GM21423 (cell line): ENCODE data around the gene PI4K2A.

Experiments
- ATAC-seq: cut with Tn5 transposase; IDR thresholded peaks from one replicate; pipeline ENCODE4 v1.9.1; 2021; ENCODE audit warnings: mild to moderate bottlenecking, moderate library complexity; ENCODE audit not compliant: unreplicated experiment

PI4K2A gene

DNA sequence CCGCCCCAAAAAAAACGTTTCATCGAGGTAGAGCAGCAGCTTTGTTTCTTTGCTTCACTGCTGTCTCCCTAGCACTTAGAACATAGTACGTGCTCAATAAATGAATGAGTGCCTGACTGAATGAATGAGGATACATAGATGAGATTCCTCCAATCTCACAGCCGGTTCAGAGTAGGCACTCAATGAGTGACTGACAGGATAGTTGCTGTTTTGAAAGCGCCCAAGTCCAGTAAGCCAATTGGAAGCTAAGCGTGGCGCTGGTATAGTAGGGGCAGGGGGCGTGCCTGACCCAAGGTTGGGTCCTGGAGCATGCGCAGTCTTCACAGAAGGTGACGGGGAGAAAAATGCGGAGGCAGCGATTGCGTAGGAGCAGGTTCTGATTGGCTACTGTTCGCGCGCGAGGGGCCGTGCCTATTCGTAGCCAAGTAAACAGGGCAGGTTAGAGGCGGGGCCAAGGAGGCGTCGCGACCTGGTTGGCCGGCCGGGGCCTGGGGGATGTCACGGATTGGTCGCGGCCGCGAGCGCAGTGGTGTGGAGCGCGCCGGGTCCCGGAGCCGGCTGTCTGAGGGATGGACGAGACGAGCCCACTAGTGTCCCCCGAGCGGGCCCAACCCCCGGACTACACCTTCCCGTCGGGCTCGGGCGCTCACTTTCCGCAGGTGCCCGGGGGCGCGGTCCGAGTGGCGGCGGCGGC is at the start of gene PI4K2A:
TSS of gene PI4K2A (plus strand) at position 498 of the 694 bp plus-strand sequence. CDS start at position 570, 72 bp downstream.
- peak; percentile 97 for ATAC-seq

DNA sequence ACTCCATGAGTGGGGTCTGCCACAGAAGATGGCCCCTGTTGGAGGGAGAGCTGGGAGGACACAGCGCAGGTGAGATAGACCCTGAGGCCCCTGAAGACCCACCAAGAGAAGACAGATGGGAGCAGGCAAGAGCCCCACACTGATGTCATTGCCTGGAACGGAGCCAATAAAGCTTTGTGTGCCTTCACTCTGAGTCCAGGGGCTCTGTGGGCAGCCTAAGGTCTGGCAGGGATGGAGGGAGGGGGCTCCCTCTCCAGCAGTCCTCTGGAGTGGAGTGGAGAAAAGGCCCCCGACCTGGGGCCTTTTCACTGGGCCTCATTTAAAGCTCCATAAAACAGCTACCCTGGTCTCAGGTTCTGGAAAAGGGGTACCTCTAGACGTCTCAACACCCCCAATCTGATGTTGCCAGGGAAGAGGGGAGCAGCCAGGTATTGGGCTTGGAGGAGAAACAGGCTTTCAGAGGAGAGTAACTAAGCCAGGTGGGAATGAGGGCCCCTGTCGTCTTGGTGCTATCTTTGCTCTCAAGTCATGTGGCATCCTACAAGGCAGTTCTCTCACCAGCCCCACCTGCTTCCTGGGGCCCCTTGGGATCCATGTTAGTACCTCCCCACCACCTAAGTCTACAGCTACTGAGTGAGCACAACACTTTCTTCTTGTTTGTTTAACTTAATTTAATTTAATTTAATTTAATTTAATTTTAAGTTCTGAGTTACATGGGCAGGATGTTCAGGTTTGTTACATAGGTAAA is 49.5 kb upstream of the PI4K2A start:
- ATAC-seq = no peak

GRCh38 chr10:97593421-97593820 is 47.0 kb upstream of the PI4K2A start:
- no peak for ATAC-seq

DNA sequence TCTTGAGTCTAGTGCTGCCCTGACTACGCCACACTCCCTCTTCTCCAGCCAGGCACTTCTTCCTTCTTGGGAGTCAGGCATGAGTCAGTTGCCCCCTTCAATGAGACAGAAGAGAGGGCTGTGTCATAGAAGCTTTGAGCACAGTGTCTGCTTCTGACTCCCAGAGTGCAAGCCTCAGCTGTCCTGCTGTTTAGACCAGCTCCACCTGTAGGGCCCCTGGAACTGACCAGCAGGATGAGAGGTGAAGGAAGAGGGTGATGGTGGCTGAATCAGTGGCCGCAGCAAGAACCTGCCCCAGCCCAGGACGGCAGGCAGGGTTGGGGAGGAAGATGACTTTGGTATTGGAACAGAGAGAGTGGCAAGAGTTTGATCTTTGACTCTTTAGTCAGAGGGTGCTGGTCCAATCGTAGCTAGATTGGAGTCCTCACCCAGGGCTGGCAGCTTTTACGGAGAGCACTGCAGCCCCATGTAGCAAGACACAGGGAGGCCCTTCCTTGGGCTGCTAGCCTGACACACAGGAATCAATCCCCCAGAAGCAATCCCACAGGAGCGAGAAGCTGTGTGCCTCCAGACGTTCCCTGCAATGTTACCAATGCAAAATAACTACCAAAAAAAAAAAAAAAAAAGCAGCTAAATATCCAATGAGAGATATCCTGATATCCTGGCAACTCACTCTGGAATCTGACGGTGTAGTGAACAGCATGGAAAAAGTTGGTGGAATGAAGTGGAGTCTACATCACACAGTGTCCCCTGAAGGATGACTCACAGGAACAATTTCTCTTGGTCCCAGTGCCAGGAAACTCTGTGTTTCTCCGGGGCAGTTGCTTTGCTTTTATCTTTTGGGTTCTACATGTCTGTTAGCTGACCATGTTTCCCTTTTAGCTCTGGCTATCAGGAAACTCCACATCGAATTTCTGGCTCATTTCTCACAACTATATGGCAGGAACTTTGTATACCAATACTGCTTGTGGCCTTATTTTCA is 44.1 kb upstream of the PI4K2A start:
- no peak for ATAC-seq

DNA sequence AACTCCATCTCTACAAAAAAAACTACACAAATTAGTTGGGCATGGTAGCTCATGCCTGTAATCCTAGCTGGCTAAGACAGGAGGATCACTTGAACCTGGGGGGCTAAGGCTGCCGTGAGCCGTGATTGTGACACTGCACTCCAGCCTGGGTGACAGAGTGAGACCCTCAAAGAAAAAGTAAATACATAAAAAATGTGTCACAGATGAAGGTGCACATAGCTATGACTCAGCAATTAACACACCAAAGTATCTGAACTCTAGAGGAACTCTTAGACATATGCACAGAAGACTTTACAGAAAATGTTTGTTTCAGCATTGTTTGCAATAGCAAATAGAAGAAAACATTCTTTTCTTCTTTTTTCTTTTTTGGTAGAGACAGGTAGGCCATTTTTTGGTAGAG is 42.7 kb upstream of the PI4K2A start:
- ATAC-seq = no peak

DNA sequence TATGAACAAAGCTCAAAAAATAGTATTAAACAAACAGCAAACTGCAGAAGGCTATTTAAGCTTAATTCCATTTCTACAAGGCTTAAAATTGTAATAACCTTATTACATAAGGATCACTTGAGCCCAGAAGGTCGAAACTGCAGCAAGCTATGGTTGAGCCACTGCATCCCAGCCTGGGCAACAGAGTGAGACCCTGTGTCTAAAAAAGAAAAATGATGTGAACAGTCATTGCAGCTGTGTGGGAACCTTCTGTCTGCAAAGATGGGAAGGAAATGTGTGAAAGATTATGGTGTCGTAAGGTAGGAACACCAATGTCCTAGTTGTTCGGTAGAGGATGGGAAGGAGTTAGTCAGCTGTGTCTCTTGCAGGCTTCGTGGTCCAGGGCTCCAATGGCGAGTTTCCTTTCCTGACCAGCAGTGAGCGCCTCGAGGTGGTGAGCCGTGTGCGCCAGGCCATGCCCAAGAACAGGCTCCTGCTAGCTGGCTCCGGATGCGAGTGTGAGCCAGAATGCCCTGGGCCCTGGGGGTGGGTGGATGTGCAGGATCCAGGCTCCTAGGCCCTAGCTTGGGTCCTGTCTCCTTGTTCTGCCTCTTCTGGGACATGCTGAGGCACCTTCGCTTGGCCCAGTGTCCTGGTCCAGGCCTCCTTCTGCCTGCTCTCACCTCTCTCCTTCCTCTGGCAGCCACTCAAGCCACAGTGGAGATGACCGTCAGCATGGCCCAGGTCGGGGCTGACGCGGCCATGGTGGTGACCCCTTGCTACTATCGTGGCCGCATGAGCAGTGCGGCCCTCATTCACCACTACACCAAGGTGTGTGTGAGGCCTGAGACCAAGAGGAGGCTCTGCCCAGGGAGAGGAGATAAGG is 41.8 kb upstream of the PI4K2A start:
- no peak for ATAC-seq

- ATAC-seq = no peak
Observed at GRCh38 chr10:97599272-97599619, 41.2 kb upstream of the PI4K2A start.

DNA sequence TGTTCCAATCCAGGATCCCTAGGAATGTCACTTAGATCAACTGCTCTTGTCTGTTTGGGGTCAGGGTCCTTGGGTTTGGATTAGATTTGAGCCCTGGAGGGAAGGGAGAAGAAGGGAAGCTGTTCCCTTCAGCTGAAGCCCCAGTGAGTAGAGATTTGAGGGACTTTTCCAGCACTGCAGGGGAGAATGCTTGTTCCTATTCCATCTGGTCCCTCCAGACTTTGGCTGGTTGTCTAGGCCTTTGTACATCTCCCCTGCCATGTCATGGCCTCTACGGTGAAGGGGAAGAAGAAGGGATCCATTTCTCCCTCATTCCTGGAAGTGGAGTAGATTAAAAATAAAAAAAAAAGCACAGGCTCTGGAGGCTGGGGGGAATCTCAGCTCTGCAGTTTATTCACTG is 39.9 kb upstream of the PI4K2A start:
- no peak for ATAC-seq

- ATAC-seq = no peak
Observed at GRCh38 chr10:97601268-97602215, 38.9 kb upstream of the PI4K2A start.

DNA sequence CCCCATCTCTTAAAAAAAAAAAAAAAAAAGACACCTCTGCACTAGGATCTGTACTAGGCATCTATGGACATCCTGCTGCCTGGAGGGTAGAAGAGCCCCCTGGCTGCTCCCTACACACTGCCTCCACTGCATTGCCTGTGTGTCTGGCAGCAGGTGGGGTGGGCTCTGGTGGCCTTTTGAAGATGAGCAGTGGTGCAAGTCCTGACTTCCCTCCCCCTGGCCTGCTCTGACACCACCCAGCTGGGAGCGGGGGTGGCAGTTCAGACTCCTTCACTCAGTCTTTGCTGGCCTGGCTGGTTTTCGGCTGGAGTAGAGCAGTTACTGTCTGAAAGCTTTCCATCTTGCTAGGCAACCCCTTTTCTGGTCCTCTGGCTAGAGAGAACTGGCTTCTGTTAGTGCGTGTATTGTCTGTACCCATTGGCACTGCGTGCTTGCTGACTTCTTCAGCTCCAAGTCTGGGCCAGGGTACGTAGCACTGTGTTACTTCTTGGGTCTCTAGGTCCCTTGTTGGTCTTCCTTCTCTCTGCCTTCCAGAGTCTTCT is 33.3 kb upstream of the PI4K2A start:
- no peak for ATAC-seq

DNA sequence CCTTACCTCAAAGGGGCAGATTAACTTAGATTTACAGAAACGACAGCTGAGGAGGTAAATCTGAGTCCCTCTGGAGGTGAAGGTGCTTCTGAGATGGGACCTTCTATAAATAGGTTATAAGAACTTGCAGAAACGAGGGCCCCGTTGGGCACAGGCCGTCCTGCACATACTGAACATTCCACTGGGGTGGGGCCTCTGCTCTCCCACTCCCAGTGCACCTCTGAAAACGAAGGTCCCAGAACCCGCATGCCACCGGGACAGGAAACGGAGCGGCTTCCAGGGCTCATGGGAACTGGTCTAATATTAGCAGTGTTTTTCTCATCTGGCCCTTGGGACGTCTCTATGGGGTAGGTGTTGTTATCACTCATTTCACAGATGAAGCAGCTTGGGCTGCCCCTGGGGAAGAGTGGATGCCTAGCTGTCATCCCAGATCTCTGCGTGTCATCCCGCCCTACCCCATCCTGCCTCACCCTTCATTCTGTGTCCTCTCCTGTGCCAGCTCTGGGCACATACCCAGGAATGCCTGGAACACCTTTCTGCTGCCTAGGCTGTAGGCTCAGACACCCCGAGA is 31.4 kb upstream of the PI4K2A start:
- ATAC-seq = no peak

DNA sequence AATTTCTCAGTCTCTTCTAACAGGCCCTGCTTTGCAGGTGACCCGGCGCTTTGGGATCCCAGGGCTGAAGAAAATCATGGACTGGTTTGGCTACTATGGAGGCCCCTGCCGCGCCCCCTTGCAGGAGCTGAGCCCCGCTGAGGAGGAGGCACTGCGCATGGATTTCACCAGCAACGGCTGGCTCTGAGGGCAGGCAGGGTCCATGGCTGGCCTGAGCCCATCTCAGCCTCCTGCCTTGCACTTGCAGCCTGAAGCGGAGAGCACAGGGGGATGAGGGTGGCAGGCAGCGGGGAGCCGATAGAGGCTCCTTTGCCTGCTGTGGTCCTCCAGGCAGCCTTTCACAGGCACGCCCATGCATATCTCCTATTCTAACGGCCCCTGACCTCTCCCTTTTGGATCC is 29.0 kb upstream of the PI4K2A start:
- no peak for ATAC-seq

DNA sequence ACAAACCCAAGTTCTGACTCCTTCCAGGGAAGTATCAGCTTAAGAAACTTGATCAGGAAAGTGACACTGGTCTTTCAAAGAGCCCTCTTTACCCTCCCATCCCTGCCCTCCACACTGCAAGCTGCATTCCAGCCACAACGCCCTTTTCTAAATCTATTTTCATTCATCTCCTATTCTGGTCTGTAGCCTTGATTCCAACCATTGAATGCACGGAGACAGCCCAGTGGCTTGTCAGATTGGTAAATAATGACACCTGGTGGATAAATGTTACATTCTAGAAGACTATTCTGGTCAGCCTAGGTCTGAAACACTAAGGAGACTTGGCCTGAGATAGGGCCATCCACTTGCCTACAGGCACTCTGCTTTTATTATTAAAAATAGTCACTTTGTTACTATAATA is 28.1 kb upstream of the PI4K2A start:
- ATAC-seq = no peak

DNA sequence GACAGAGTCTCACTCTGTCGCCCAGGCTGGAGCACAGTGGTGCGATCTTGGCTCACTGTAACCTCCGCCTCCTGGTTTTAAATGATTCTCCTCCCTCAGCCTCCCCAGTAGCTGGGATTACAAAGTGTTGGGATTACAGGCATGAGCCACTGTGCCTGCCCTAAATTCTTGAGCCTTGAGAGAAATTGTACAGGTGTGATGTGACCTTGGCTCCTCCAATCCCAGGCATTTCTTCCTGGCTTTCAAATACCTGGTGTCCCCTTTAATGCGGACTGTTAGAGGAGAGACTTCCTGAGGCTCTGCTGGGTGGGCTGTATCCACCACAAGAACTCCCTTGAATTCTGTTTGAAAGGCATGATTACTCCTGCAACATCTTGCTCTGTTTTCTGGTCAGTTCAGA is 22.2 kb upstream of the PI4K2A start:
- ATAC-seq = no peak

- ATAC-seq = no peak
Observed at GRCh38 chr10:97618733-97619132, 21.7 kb upstream of the PI4K2A start.

- no peak for ATAC-seq
Observed at GRCh38 chr10:97623277-97623676, 17.2 kb upstream of the PI4K2A start.

DNA sequence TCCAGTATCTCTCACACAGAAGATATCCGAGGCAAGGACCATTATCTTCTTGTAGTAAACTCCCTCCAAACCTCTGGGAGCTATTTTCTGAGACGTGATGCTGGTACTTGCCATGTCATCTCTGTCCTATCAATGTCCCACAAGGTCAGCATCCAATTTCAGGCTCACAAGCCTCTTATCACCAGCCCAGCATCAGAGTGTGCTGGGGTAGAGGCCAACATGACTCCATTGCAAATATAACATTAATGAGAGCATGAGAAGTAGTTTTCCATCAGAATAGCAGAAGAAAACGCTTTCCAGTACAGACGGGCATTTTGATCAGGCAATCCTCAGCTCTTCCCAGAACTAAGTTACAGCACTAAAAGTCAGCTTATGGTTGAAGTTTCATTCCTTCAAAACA is 12.7 kb upstream of the PI4K2A start:
- ATAC-seq = no peak

DNA sequence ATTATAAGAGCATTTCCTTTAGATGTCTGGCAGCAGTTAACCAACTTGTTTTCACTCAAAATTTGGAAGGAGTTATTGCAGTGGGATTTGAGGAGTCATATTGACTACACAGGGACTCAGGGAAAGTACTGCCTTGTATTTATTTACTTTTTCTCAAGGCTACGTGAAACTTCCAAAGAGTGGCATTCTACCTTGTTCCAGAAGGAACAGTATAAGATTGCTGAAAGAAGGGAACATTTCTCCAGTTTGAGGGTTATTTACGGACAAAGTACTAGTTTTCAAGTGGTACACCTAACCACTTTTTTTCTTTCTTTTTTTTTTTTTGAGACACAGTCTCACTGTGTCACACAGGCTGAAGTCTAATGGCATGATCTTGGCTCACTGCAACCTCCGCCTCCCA is 12.2 kb upstream of the PI4K2A start:
- no peak for ATAC-seq

- no peak for ATAC-seq
Observed at GRCh38 chr10:97629289-97629688, 11.2 kb upstream of the PI4K2A start.
